HK-2 (cell line): ENCODE data around the gene CELF4.
A peak's percentile ranks its signal among the peaks of the same experiment; 100 is the strongest.

Experiments
- DNase-seq: peaks from one replicate; pipeline ENCODE4 v3.0.0-alpha.2; 2018; ENCODE audit not compliant: unreplicated experiment

CELF4 gene

GRCh38 chr18:37493352-37493935 lies 72.2 kb downstream of the CELF4 start:
- DNase-seq: no peak

- DNase-seq: no peak
Observed at GRCh38 chr18:37492952-37493351, 72.6 kb downstream of the CELF4 start.

GRCh38 chr18:37491526-37491925 lies 74.1 kb downstream of the CELF4 start:
- no peak for DNase-seq

- DNase-seq: no peak
Observed at GRCh38 chr18:37489998-37490397, 75.6 kb downstream of the CELF4 start.

- DNase-seq: no peak
Observed at GRCh38 chr18:37489011-37489410, 76.6 kb downstream of the CELF4 start.

GRCh38 chr18:37487400-37487867 lies 78.2 kb downstream of the CELF4 start:
- no peak for DNase-seq

GRCh38 chr18:37486848-37487247 lies 78.8 kb downstream of the CELF4 start:
- no peak for DNase-seq

- DNase-seq: peak; percentile 64
Observed at GRCh38 chr18:37484983-37485834, 80.4 kb downstream of the CELF4 start.

GRCh38 chr18:37483984-37484819 lies 81.4 kb downstream of the CELF4 start:
- DNase-seq: no peak

- DNase-seq: no peak
Observed at GRCh38 chr18:37483221-37483971, 82.2 kb downstream of the CELF4 start.

- no peak for DNase-seq
Observed at GRCh38 chr18:37482433-37482832, 83.2 kb downstream of the CELF4 start.

GRCh38 chr18:37482002-37482401 lies 83.6 kb downstream of the CELF4 start:
- DNase-seq: no peak

GRCh38 chr18:37481491-37481890 lies 84.1 kb downstream of the CELF4 start:
- peak; percentile 57 for DNase-seq

- DNase-seq: no peak
Observed at GRCh38 chr18:37481072-37481471, 84.5 kb downstream of the CELF4 start.

GRCh38 chr18:37476611-37477295 lies 88.8 kb downstream of the CELF4 start:
- DNase-seq: no peak

GRCh38 chr18:37476182-37476581 lies 89.4 kb downstream of the CELF4 start:
- DNase-seq: peak; percentile 18

- no peak for DNase-seq
Observed at GRCh38 chr18:37473195-37473840, 92.3 kb downstream of the CELF4 start.

- DNase-seq: no peak
Observed at GRCh38 chr18:37471637-37472036, 94.0 kb downstream of the CELF4 start.

GRCh38 chr18:37470986-37471385 lies 94.6 kb downstream of the CELF4 start:
- no peak for DNase-seq

GRCh38 chr18:37467002-37467662 lies 98.5 kb downstream of the CELF4 start:
- DNase-seq: no peak
